Middle frontal gyrus (tissue), 1 donor: ENCODE data around the gene CALML3.

Source experiments
- DNase-seq: peaks from one replicate; pipeline ENCODE4 v3.0.0-alpha.2; 2015; ENCODE audit warnings: low spot score; ENCODE audit errors: extremely low spot score

Gene CALML3

GRCh38 chr10:5538446-5538845 is 13.7 kb downstream of the CALML3 start:
- no peak for DNase-seq

DNA sequence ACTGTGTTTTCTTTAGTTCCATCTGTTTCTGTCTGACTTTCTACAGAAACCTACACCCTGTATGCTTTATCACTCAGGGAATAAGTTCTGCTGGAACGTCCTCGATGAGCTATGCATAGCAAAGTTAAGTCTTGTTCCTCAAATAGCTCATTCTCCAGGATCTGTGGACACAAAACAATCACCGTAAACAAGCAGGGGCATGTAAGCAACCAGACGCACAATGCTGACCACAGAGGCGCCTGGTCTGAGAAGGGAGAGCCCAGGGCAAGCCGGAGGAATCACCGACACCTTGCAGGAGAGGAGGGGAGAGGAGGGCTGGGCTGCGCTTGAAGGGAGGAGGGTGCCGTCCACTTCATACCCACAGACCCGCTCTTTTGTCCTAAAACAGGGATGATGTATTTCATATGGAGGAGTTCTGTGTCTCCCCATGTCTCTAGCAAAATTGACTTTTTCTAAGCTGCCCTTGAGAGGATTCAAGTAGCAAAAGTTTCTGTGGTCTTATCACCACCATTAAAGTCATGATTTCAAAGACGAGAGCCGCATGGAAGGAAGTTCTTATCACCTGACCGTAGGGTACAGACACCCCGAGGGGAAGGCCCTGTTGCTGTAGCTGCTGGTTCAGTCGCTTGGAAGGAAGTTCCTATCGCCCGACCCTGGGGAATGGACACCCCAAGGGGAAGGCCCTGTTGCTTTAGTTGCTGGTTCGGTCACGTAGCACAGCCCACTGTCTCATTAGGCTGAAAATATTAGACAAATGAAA is 14.3 kb downstream of the CALML3 start:
- no peak for DNase-seq

- no peak for DNase-seq
Observed at GRCh38 chr10:5540080-5540479, 15.3 kb downstream of the CALML3 start.

DNA sequence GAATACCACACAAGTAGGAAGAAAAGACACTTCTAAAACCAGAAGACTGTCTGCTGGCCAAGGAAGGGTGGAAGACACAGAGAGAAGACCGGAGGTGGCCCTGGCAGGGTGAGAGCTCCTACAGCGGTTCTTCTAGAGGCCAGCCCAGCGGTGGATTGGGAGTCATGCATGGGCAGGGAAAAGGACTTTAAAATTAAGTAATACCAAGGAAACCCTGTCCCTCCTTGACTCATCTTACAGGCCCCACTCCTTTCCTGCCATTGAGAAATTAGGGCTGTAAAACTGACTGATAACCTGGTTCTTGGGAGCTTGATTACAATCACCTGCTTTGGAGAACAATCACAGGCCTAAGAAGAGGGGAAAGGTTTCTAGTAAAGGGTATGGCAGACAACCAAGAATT is 16.1 kb downstream of the CALML3 start:
- DNase-seq, result no peak

GRCh38 chr10:5542100-5542499 is 17.3 kb downstream of the CALML3 start:
- no peak for DNase-seq

DNA sequence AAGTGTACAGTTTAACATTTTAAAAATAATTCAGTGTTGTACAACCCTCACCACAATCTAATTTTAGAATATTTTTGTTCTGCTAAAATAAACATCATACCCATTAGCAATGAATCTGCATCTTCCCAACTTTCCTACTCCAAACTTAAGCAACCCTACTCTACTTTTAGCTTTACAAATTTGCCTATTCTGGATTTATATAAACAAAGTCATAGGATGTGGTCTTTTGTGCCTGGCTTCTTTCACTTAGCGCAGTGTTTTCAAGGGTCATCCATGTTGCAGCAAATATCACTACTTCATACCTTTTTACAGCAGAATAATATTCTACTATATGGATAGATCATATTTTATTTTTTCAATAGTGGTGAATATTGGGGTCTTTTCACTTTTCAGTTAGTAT is 18.9 kb downstream of the CALML3 start:
- no peak for DNase-seq

GRCh38 chr10:5544216-5544805 is 19.6 kb downstream of the CALML3 start:
- no peak for DNase-seq

GRCh38 chr10:5545011-5545410 is 20.2 kb downstream of the CALML3 start:
- no peak for DNase-seq

GRCh38 chr10:5545426-5545777 is 20.6 kb downstream of the CALML3 start:
- no peak for DNase-seq

DNA sequence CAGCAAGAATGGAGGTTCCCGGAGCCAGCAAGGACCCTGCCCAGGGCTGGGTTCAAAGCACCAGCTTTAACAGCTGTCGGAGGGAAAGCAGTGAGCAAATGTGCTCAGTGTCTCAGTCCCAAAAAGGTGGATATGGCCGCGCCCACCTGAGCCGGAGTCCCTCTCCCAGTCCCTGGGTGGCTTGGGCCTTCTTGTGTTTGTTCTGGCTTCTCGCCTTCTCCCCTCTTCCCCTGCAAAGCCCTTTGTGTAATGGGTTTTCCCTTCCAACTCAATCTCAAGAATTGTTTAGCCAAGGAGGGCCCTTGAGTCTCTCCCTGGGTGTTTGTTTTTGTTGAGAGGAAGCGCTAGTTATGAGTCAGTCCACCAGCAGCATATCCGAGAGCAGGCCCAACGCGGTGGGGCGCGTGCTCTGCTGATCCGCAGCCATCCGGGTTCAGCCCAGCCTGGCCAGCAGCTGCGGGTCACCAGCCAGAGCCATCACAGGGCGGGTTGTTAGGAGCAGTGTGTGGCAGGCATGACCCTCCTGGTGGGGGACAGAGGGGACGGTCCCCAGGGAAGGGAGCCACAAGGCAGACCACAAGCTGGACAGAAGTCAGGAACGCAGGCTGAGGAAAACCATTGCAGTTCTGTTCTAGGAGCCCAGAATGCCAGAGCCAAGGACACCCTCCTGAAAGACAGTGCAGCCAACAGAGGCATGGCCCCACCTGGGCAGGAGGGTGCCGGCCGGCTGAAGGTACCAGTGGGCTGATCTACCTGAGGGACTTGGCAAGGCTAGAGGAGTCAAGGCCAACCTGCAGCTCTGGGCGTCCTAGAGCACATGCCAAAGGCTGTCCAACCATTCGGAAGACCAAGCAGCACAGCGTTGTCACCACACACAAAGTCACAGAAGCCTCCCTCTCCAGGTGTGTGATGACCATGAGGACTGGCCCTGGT is 21.3 kb downstream of the CALML3 start:
- no peak for DNase-seq

GRCh38 chr10:5546891-5547680 is 22.3 kb downstream of the CALML3 start:
- DNase-seq, result no peak

GRCh38 chr10:5547681-5547930 is 22.8 kb downstream of the CALML3 start:
- DNase-seq, result no peak

GRCh38 chr10:5547931-5548660 is 23.3 kb downstream of the CALML3 start:
- DNase-seq, result no peak

- no peak for DNase-seq
Observed at GRCh38 chr10:5549462-5550249, 24.9 kb downstream of the CALML3 start.

GRCh38 chr10:5550250-5550545 is 25.4 kb downstream of the CALML3 start:
- no peak for DNase-seq

- DNase-seq, result no peak
Observed at GRCh38 chr10:5550621-5551530, 26.1 kb downstream of the CALML3 start.

GRCh38 chr10:5551531-5552375 is 27.0 kb downstream of the CALML3 start:
- DNase-seq, result no peak
